ENCODE measurements around the gene FER.
"Not testable (repeated sequence)": the region's sequence is repeated elsewhere in the genome, so short reads cannot be mapped to it uniquely, and the experiment has no call there.

Gene FER

DNA sequence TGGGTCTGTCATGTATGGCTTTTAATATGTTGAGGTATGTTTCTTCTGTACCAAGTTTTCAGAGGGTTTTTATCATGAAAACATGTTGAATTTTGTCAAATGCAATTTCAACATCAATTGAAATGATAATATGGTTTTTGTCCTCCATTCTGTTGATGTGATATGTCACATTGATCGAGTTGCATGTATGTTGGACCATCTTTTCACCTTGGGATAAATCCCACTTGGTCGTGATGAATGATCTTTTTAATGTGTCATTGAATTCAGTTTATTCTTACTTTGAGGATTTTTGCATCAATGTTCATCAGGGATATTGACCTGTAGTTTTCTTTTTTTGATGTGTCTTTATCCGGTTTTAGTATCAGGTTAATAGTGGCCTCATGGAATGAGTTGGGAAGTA, 373.5 kb downstream of the FER start:
- DNase-seq (ENCODE audit: low read depth): no peak

DNA sequence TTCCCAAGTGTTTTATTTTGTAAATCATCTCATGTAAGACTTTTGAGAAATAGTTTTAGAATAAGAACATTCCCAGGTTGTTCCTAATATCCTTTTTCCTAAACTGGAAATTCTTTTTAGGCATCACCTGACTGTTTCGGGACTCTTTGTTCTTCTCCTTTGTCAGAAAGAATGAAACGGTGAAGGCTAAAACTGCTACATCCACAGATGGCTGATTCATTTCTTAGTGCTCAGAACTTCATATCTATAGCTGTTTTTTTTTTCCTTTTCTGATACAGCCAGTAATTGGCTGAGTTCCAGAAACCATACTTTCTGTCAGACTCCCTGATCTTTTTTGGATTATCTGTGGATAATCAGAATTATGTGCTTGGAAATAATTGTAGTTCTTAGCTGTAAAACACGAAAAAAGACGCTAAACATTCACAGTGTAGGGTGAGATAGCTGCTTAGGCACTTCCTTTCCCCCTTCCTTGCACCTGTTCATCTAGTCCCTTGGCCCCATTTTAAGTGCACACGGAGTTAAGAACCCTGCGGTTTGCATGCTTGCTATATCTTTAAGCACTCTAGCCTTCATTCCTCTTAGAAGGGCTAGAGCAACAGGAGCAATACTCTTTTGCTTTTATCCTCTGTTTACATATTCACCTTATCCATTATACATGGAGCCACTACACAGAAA, 378.2 kb downstream of the FER start:
- DNase-seq (ENCODE audit: low read depth): no peak

DNA sequence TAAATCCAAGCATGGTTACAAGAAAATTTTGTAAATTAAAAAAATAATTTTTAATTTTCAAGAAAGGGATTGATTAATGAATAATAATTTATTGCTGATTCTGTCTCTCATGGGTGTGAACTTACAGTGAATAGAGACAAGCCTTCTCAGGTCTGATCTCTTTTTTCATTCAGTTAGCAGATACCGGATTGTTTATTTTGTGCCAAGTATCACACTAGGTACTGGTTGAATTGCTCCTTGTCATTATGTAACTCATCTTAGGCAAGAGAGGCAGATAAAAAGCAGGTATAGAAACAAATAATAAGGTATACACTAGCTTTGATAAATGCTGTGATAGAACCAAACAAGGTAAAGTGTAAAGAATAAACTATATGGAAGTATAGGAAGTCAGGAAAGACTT, 378.8 kb downstream of the FER start:
- DNase-seq (ENCODE audit: low read depth): no peak

DNA sequence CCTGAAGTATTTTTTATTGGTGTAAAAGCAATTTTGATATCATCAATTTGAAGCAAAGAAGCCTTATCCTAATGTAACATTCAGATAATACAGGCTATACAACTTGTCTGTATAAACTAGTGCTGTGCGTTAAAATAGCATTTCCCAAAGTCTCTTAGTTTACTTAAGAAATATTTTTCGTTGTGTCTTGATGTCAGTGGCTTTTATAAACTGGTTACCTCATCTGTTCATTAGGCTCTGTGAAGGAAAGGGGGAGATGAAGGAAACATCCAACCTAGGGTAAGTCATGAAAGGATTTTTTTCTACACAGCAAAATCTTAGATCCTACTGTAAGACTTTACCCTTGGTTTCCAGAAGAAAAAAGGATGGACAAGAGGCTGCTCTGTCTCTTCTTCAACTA, 389.2 kb downstream of the FER start:
- no peak for DNase-seq (ENCODE audit: low read depth)

DNA sequence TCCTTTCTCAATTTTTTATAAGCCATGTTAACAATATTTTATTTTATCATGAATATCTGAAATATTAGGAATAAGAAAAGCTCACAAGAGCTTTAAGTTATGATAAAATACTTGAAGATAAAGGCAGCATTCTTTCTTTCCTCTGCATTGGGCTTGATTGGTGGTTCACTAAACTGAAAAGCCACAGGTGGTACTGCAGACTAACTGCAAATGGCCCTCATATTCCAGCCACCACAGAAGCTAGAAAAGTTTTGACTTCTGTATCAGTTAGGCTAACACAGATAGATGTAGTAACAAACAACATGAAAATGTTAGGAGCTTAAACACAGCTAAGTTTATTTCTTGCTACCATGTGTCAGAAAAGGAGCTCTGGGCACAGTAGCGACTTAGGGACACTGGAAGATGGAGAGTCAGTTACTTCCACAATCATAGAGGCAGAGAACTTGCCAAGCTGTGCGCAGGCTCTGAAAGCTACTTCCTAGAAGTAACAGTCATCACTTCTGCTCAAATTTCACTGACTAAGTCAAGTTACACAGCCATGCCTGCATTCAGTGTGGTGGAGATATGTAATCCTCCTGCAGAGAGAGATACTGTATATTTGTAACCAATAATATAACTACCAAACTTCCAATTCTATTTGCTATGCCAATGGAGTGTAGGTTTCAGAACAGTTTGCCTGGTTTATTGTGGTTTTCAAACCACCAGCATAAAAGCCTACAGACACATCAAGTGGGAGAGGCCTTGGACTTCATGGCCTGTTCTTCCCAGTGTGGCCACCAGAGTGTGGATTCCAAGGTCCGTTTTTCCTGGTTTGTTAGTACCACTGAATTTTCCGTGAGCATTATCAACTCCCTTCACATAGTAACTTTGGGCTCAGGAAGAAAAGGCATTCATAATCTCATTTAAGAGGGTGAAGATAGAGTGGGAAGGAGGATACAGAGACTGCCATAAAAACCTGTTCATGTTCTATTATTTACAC, 393.8 kb downstream of the FER start:
- DNase-seq (ENCODE audit: low read depth): no peak

DNA sequence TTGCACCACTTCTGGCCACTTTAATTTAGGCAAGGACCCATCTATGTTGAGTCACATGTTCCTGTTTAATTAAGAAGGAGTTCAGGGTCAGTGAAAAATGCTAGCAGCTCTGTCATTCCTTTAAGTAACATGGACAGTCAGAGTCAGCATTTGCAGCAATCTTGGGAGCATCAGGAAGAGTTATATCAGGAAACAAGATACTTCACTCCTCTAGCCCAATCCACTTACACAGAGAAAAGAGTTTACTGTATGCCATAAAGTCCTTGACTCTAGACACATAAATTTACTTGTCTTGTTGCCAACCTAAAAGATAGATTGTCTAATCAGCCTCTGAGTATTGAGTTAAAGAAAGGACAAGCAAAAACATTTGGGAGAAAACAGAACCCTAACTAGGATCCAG, 395.3 kb downstream of the FER start:
- DNase-seq (ENCODE audit: low read depth): no peak

DNA sequence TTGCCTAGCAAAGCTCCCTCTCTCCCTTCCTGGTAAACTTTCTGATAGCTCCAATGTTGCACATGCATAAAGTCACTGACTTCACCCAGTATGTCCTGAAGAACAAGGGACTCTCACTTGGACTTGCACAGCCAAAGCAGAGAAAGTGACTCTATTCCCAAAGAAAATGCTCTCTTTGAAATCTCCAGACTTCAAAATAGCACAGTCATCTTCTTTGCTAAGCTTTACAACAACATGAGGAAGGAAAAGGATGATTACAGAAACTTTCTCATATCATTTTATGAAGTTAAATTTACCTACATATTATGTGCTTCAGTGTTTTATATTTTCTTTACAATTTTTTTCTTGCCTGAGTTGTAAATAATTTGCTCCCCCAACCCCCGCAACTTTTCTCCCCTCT, 397.4 kb downstream of the FER start:
- DNase-seq (ENCODE audit: low read depth): no peak

DNA sequence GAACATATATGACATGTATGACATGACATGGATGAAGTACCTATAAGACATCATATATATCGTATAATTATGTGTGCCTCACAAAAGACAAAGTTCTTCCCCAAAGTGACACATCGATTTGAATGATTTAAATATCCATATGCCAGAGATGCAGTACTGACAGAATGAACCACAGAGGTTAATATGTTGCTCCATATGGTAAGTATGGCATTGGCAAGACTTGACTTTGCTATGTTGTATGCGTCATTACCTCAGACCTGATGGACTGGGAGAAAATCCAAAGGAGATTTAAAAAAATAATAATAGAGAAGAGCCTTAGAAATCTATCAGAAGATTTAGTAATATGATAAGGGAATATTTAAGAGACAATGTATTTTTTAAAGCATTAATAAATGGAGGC, 398.9 kb downstream of the FER start:
- no peak for DNase-seq (ENCODE audit: low read depth)

DNA sequence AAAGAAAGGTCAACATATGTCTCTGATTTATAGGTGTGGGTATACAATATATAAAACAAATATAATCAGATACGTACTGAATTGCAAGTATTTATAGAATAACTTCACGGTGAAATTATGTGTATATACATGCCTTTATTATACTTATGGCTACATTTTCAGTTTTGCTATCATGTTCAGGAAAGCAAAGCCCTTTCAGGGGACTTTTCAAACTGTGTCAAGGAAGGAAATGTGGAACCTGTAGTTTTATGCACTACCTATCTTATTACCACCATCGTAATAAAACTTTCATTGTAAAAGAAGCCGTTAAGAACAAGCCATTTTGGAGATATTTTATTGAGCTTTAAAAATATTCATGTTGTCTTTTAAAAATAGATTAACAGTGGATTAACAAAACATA, 404.9 kb downstream of the FER start:
- no peak for DNase-seq (ENCODE audit: low read depth)

DNA sequence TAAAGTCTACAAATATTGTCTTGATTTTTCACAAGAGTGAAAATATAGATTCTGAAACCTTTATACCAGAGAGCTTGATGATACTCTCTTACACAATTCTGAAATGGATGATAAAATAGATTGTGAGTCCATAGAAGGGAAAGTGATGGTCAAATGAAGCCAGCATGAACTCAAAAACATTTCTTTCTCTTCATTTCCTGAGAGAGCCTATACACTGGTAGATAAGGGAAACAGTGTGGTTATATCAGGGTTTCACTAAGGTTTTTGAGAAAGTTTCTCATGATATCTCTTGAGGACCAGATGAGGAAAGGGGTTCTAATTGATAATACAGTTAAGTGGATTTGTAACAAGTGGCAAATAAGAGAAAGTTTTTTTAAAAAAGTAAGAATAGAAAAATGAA, 407.9 kb downstream of the FER start:
- no peak for DNase-seq (ENCODE audit: low read depth)

DNA sequence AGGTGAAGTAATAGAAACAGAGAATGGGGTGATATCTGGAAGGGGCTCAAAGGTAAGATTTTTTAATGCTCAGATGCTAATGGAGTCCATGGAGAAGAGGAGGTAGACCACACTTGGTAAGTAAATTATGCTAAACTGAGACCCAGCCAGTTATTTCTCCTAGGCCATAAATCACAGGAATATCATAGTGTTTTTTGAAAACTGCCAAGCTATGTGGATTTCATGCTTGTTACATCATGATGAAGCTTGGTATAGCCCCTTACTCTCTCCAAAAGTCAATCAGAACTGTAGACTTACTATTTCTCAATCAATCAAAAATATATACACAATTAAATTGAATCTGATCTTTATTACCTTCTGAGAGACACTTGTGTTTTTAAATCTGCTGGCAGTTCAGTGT, 409.2 kb downstream of the FER start:
- DNase-seq (ENCODE audit: low read depth): no peak

DNA sequence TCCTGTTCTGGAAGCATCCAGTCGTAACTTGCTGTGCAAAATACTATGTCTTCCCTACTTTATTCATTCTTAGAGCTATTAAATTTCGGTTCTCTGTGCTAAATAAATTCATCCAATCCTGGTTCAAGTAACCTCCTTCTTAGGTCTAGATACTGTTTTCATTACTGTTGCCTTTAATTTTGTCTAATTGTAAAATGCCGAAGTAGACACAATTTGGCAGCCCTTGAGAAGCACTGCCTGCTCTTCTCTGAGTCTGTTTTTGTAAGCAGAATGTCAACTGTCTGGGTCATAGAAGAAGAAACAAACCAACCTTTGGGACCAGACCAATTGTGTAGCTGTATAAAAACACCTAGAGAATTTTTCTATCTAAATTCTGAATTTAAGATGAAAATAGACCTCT, 412.8 kb downstream of the FER start:
- DNase-seq (ENCODE audit: low read depth): no peak

DNA sequence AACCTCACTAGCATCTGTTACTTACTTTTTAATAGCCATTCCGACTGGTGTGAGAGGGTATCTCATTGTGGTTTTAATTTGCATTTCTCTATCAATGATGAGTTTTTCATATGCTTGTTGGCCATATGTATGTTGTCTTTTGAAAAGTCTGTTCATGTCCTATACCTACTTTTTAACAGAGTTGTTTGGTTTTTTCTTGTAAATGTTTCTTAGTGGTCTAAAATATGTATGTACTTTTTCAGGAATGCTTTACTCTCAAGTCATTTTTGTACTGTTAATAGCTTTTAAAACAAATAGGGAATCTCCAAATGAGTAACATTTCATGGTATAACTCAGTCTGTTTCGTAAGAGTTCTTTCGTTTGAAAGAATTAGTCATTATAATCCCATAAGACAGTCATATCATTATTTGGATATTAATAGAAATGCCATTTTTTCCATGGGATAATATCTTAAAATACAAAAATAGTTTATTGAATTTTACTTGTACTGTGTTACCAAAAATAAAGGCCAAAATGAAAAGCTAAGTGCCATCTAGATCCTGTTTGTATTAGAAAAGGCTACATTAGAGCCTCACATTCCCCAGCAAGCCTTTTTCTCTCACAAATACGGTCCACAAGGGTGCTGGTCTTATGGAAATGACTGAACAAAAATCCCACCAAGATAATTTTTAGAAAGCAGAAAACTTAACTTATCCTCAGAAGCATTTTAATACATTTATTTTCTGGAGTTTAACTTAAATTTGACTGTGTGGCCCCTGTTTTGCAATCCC, 414.4 kb downstream of the FER start:
- no peak for DNase-seq (ENCODE audit: low read depth)

DNA sequence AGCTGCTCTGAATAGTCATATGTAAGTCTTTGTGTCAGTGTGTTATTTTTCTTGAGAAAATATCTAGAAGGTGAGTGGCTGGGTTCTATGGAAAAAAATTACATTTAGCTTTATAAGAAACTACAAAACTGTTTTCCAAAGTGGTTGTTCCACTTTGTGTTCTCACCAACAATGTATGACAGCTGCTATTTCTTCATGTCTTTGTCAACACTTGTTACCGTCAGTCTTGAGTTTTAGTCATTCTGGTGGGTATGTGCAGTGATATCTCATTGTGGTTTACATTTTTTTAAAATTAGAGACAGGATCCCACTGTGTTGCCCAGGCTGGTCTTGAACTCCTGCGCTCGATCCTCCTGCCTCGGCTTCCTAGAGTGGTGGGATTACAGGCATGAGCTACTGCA, 415.6 kb downstream of the FER start:
- no peak for DNase-seq (ENCODE audit: low read depth)

DNA sequence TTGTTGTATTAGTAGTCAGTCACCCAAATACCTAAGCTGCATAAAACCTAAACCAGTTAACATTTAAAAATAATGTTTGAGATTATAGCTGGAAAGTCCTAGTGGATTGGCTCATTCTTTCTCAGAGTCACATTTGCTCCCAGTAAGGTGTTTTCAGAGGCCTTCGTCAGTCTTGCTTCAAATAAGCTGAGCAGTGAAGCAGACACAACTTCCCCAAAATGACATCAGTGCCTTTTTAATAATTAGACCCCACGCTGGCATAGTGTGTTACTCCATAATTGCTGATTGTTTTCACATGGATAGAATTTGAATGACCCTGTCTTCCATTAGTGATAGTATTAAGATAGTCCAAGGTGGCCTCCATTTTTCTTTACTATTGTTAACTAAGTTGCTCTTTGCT, 416.3 kb downstream of the FER start:
- no peak for DNase-seq (ENCODE audit: low read depth)

DNA sequence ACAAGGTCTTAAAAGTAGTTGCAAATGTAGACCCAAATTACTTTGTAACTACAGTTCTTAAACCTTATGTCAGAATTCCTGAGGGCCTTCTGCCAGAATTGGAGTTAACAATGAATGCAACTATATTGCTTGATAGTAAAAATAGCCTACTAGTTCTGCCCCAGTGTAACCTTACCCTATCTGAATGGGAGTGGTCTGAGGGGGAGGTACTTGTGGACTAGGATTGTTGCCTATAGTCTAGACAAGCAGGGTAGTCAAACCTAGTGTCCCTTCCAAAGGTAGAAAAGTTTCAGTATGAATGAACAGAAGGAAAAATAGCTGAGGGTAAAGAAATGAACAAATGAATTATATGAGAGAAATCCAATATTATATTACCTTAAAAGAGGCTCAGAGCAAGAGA, 419.9 kb downstream of the FER start:
- DNase-seq (ENCODE audit: low read depth): no peak

DNA sequence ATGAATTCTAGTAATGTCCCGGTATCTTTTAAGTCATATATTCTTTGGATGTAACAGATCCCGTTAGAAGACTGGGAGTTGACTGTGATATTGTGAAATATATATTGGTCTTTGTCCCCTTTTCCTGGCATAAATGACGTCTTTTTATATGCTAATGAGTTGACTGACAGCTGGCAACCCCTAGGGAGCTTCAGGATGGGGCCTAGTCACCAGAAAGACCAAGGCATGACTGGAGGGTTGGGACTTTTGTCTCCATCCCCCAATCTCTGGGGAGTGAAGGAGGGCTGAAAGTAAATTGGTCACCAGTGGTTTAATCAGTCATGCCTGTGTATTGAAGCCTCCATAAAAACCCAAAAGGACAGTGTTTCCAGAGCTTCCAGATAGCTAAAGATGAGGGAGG, 420.5 kb downstream of the FER start:
- no peak for DNase-seq (ENCODE audit: low read depth)

DNA sequence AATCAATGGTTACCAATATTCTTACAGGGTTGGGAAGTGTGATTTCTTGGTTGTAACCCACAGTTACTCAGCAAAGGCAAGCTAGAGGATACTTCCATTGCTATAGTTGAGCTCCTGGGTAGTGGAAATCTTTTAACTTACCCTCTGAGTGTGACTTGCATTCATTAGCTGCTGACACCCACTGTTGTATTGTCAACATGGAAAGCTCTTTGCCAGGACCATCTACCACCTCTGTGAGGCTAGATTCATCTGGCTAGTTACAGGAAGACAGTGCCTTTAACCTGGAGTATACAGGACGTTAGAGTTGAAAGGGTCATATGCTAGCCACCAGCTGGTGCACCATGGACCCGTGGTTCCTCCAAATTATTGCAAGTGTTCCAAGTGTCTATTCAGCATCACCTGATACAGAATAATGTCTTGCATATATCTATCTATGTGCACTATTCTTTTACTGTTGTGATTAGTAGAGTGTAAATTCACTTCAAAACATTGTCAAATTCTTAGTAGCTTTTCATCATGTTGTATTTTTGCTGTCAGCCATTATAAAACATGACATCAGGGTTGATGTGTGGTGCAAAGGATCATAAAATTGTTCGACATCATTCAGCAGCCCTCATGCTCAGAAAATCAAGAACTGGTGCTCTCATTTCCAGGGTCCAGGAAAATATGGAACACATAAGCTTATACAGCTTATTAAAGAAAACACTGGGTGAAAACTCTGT, 423.1 kb downstream of the FER start:
- no peak for DNase-seq (ENCODE audit: low read depth)

DNA sequence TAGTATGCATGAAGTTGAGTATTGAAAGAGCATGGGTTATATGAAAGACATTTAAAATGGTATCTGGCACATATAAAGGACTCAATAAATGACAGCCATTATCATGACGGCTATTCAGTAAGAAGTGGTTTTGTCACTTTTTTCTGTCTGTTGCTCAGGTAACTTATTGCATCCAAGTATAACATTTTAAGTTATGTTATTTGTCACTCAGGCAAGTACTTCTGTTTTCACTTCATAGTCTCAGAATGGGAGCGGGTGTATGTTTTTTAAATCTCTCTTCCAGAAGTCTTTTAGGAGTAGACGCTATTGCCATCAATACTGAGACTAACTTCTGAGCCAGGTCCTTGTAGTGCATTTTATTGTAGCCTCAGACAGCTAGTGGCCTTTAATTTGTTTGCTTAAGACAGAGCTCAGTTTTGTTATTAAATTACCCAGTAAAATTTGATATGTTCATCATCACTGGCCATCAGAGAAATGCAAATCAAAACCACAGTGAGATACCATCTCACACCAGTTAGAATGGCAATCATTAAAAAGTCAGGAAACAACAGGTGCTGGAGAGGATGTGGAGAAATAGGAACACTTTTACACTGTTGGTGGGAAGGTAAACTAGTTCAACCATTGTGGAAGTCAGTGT, 423.9 kb downstream of the FER start:
- not testable (repeated sequence) for DNase-seq (ENCODE audit: low read depth)

DNA sequence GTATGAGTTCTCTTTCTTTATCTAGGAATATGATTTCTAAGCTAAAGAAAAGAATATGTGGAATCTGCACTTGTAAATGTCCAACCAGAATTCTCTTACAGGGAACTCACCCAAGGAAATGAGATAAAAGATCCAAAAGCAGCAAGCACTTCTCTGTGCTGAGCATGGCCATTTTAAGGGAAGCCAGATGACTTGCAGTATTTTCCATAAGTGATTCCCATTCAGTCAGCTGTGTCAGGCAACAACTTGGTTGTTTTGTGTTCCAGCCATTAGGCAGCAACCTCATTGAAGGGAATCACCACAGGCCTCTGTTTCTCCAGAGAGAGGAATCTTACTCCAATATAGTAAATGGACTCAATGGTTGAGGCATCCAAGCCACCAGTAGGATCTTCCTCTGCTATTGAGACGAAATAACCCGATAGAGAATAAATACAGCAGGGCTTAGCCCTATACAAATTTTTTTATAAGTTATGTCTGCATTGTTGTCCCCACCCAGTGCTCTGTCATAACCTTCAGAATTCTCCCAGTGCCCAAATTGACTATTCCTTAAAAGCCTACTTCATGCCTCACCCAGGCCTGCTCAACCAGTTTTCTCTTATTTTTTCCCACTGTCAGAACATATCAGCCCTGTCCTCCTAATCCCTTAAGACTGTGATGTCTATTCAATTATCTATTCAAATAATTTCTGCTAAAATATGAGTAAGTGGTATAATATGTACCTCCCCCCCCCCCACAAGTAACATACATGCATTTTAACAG, 425.5 kb downstream of the FER start:
- DNase-seq (ENCODE audit: low read depth): no peak

DNA sequence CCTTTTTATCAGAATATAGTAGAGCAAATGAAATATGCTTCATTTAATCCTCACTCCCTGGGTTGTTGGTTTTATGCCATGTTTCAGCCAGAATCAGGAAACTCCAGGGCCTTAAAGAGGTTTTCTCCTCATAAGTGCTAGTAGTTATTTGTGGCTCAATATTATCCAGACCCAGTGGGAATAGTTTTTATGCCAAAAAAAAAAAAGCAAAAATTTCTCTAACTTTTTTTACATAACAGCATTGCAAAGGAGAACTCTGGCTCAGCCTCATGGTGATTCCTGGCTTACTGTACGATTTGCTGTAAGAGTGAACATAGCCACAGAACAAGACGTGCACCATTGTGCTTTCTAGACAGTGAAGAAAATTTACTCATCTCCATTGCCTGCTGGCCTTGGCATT, 429.5 kb downstream of the FER start:
- no peak for DNase-seq (ENCODE audit: low read depth)
